ENCODE results near the gene NSDHL.

- TF ChIP-seq CTCF (conservative IDR thresholded peaks at IDR 0.05 in 1 of 2, IDR thresholded peaks at IDR 0.05 in 1 of 2; ENCODE audit: extremely low read depth in 1 of 2, insufficient read depth in 1 of 2, low read depth in 1 of 2, low read length in 2 of 2) = no peak
- TF ChIP-seq EZH2 (IDR thresholded peaks at IDR 0.05; ENCODE audit: borderline replicate concordance, low read length) = no peak
Measured at GRCh38 chrX:152886716-152887115, 55.9 kb downstream of the NSDHL start.
